NCI-H1092 (cell line): Measurements from ENCODE around the gene TTC33.
"Not testable (repeated sequence)": the region's sequence is repeated elsewhere in the genome, so short reads cannot be mapped to it uniquely, and the experiment has no call there.

Source experiments
- DNase-seq: peaks from one replicate; lab custom pipeline; 2025; lab: John Stamatoyannopoulos, UW

The TTC33 gene

GRCh38 chr5:40717281-40717680 lies 38.5 kb downstream of the TTC33 start:
- DNase-seq: no peak

GRCh38 chr5:40716590-40716989 lies 39.2 kb downstream of the TTC33 start:
- DNase-seq: no peak

- DNase-seq: no peak
Observed at GRCh38 chr5:40716000-40716399, 39.8 kb downstream of the TTC33 start.

GRCh38 chr5:40714001-40714400 lies 41.8 kb downstream of the TTC33 start:
- no peak for DNase-seq

GRCh38 chr5:40710575-40710974 lies 45.2 kb downstream of the TTC33 start:
- not testable (repeated sequence) for DNase-seq

- DNase-seq: not testable (repeated sequence)
Observed at GRCh38 chr5:40705484-40705883, 50.3 kb downstream of the TTC33 start.

GRCh38 chr5:40702027-40702426 lies 53.7 kb downstream of the TTC33 start:
- DNase-seq: not testable (repeated sequence)

- no peak for DNase-seq
Observed at GRCh38 chr5:40700116-40700782, 55.5 kb downstream of the TTC33 start.

- no peak for DNase-seq
Observed at GRCh38 chr5:40694433-40694832, 61.3 kb downstream of the TTC33 start.

- no peak for DNase-seq
Observed at GRCh38 chr5:40691894-40692293, 63.9 kb downstream of the TTC33 start.

GRCh38 chr5:40690267-40690666 lies 65.5 kb downstream of the TTC33 start:
- DNase-seq: no peak

GRCh38 chr5:40689438-40689837 lies 66.3 kb downstream of the TTC33 start:
- no peak for DNase-seq

GRCh38 chr5:40688996-40689395 lies 66.8 kb downstream of the TTC33 start:
- DNase-seq: no peak

- DNase-seq: peak; percentile 67
Observed at GRCh38 chr5:40688127-40688761, 67.5 kb downstream of the TTC33 start.

GRCh38 chr5:40687321-40687720 lies 68.4 kb downstream of the TTC33 start:
- DNase-seq: no peak

GRCh38 chr5:40685976-40686486 lies 69.7 kb downstream of the TTC33 start:
- DNase-seq: no peak

- no peak for DNase-seq
Observed at GRCh38 chr5:40685193-40685592, 70.6 kb downstream of the TTC33 start.

GRCh38 chr5:40683305-40683704 lies 72.5 kb downstream of the TTC33 start:
- no peak for DNase-seq

GRCh38 chr5:40682154-40683017 lies 73.4 kb downstream of the TTC33 start:
- no peak for DNase-seq

- no peak for DNase-seq
Observed at GRCh38 chr5:40681363-40682153, 74.2 kb downstream of the TTC33 start.

- DNase-seq: no peak
Observed at GRCh38 chr5:40680741-40681362, 74.9 kb downstream of the TTC33 start.
